SK-N-DZ (cell line): ENCODE results near the gene PBXIP1.

Experiments
- DNase-seq: peaks from one replicate; pipeline ENCODE4 v3.0.0-alpha.2; 2015; ENCODE audit warnings: low spot score

The PBXIP1 gene

DNA sequence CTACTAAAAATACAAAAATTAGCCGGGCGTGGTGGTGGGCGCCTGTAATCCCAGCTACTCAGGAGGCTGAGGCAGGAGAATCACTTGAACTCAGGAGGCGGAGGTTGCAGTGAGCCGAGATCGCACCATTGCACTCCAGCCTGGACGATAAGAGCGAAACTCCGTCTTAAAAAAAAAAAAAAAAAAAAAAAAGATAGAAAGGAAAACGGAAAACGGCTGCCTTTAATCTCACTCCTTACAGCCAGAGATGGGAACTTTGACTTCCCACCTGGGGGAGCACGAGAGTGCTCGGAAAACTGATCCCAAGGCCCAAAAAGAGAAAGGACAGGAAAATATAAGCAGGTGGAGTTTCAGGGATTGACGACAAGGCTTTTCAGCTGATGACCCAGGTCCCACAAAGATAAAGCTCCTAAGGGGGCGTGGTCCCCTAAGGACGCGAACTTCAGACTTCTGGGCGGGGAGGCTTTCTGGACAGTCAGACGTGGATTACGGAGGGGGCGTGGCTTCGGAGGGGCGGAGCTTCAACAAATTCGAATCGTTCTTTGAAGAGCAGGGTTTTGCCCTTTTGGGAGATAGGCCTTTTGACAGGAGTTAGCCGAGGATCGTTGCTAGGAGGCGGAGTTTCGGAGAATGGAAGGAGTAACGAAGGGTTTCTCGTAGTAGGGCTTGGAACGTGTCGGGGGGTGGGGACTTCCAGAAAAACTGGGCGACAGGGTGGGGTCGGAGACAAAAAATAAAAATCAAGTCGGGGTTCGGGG lies 17.6 kb upstream of the PBXIP1 start:
- DNase-seq, result peak; percentile 96

DNA sequence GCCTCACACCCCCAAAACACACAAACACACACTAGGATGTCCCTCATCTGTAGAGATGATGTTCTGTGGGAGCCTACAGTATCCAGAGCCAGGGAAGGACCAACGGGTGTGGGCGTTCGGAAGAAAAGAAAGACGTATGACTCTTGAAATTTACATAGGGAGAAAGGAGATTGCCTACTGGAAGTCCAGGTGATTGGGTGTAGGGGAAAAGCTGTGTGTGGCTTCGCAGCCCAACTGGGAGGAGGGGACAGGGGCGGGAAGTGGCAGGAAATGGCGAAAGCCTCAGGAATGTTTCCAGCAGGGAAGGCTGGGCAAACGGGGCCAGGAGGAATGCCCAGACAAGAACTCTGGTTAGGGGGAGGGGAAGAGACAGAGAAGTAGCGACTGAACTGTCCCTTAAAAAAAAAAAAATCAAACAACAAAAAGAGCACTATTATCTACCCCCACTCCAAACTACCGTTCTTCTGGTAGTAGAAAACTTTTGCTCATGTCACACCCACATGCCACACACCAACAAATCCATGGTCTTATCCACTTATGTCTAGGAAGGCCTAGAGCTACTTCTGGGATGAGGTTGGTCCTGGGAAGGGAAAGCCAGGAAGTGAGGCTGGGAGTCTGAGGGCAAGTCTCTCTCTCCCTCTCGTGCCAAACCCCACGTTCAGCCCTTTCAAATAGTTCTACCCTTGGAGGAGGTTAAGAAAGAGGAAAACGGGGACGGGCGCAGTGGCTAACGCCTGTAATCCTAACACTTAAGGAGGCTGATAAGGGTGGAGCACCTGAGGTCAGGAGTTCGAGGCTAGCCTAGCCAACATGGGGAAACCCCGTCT lies 16.8 kb upstream of the PBXIP1 start:
- no peak for DNase-seq

DNA sequence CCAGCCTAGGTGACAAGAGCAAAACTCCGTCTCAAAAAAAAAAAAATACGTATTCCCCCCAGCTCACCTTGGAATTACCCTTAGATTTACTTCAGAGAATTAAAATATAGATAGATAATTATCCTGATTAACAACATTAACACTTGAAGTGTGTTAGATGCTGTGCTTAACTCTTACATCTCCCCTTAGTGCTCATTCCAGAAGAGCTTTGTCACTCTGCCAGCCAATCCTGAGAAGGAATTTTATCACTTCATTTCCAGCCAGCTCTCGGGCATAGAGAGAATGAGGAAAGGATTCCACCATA lies 16.3 kb upstream of the PBXIP1 start:
- no peak for DNase-seq

DNA sequence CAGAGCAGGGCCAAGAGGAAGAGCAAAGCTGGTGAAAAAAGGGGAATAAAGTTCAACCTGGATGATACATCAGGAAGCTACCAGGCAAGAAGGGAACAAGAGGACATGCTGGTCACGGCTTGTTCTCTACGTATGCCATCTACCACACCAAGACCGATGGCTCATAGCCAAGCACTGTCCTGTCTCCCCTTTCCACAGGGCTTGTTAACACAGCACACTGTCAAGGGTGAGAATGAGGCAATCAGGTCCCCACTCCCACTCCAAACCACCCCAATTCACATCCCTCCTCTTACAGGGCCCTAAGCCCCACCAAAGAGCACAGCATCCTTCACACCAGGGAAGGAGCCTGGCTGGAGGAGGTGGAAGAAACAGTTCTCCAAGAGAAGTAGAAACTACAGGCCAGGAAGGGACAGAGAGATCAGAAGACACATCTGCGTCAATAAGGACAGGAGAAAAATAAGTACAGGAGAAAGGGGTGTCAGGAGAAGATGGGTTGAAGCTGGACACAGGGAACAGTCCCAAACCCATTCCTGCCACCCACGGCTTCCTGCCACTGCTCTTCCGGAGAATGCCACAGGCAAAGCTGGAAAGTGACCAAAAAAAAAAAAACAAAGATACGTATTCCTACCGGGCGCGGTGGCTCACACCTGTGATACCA lies 15.6 kb upstream of the PBXIP1 start:
- DNase-seq, result no peak

DNA sequence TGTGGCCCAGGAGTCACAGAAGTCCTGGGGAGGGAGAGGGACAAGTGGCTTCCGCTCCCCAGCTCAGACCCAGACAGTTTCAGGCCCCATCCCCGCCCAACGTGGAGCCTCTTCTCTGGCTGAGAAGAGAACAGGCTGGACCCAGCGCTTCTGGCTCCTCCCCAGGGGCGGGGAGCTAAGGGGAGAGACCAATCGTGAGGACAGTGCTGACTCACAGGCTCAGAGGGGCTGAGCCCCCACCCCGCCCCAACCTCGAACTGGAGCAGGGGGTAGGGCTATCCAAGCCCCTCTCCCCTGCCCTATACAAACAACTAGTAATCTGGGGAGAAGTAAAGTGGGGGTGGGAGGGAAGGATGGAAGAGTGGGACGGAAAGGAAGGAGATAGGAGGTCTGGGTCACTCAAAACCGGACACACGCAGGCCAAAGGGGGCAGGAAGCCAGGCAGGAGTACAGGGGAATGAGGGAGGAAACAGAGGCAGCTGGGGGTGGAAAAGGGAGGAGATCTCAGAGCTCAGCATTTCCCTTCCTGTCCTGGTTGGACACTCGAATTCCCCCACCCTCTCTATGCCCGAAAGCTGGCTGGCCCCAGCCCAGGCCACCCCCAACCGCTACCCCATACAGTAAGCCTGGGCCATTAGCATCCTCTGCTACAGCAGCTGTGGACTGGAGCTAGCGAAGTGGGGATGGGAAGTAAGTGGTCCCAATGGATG lies 14.9 kb upstream of the PBXIP1 start, which contains the start of gene SHC1:
SHC1 (minus strand) TSS at position 117 of the 710 bp plus-strand sequence. CDS start 221 bp downstream, outside the sequence.
- peak; percentile 93 for DNase-seq

DNA sequence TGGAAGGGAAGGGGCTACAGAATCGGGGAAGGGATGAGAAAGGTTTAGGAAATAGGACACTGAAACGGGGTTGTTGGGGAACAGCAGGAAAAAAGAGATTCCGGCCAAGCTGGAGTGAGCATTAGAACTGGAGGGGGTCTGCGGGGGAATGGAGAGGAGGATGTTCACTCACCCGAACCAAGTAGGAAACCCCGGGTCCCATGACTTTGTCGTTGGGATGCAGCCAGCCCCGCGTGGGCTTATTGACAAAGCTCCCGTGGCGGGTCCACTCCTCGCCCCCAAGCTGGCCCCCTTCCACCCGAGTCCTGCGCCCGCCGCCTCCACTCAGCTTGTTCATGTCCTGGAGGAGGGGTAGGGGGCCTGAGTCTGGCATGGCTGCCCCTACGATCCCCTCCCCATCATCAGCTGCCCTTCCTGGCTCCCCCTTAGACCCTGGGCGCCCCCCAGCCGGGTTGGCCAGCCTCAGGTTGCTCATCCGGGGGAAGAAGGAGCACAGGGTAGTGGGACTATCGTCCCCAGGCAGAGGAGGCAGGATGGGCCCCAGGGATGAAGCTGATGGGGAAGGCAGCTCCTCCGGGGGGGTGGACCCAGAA lies 14.1 kb upstream of the PBXIP1 start:
- DNase-seq, result no peak

DNA sequence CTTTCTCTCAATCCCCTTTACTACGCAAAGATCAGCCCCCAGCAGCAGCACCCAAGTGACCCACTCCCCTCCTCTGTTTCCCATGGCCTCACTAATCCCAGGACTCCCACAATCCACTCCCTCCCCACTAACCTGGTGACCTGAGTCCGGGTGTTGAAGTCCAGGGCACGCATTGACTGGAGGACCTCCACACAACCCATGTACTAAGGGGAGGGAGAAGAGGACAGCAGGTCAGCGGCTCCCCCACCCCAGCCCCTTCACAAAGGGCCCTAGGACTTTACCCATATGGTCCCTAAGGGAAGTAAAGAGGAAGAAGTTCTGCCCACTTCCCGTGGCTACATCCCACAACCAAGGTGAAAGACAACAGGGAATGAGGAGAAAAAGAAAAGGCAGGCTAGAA lies 13.3 kb upstream of the PBXIP1 start:
- DNase-seq, result no peak

DNA sequence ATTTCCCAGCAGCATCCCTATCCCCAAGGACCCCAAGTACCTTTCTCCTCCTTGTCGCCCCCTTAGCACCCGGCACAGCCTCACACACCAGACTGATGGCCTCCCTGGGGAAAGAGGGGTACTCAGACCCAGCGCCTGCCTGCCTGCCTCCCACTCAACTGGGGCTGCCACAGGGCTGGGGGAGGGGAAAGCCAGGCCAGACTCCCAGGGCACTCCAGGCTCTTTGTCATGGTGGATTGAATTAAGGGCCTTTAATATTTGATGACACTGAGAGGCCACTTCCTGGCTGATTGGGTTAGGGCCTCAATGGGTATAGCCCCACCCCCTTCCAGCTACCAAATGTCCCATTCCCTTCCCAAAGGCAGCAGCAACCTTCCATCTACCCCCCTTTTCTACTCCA lies 12.8 kb upstream of the PBXIP1 start:
- peak; percentile 65 for DNase-seq

DNA sequence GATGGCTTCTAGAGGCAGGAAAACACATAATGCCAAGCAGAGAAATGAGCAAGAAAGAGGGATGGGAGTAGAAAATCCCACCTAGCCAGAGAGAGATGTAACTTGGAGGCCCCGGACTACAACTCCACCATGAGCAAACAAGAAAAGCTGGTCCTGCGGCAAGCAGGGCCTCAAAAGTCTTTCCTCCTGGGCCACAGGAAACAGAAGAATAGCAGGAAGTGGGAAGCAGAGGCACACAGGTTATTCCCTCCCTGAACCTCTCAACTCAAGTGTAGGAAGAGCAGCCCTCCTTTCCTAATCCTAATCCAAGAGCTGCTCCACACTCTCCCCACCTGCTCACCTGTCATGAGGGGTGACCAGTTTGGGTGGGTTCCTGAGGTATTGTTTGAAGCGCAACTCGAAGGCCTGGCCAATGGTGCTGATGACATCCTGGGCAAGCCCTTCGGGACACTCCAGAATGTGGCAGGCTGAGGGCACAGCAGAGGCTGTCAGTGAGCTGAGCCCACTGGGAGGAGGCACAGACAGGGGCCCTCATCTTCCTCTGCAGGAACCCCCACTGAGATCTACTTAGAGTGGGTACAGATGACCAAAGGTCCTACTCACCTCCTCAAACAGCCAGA lies 11.5 kb upstream of the PBXIP1 start:
- DNase-seq, result no peak

DNA sequence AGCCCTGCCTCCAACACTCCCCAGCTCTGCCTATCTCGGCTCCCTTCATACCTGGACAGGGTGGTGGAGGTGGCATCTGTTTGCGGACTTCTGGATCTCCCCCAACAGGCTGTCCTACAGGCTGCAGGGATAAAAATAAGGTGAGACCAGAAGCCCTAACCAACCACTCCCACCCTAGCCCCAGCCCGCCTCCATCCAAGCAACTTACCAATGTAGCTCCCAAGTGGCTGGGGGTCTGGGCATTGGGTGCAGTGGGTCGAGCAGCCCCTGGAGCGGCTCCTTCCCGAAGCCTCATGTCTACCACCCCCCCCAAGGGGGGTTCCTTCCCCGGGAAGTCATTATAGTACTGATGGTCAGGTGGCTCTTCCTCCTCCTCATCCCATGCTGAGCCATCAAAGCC lies 10.2 kb upstream of the PBXIP1 start:
- DNase-seq, result no peak

DNA sequence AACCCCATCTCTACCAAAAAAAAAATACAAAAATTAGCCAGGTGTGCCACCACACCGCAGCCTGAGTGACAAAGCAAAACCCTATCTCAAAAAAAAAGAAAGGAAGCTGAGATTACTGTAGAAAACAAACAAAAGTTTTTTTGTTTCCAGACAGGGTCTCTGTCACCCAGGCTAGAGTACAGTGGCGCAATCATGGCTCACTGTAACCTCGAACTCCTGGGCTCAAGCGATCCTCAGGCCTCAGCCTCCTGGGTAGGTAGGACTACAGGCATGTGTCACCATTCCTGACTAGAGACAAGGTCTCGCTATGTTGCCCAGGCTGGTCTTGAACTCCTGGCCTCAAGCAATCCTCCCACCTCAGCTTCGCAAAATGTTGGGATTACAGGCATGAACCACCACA lies 8.5 kb upstream of the PBXIP1 start:
- no peak for DNase-seq

DNA sequence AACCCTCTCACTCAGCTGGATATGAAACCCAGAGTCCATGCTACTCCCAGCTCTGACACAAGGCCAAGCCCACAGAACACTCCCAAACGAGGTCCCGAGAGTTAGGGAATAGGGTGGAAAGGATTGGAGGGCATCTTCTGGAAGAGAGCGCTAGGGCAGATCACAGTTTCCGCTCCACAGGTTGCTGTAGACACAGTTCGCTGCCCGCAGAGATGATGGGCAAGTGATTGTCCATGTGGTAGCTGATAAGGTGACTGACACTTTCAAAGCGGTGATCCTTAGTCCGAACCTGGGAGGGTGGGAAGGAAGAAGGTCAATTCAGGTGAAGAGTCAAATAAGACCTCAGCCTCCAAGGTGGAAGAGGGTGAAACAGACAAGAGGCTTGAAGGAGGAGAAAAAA lies 7.7 kb upstream of the PBXIP1 start:
- DNase-seq, result no peak

DNA sequence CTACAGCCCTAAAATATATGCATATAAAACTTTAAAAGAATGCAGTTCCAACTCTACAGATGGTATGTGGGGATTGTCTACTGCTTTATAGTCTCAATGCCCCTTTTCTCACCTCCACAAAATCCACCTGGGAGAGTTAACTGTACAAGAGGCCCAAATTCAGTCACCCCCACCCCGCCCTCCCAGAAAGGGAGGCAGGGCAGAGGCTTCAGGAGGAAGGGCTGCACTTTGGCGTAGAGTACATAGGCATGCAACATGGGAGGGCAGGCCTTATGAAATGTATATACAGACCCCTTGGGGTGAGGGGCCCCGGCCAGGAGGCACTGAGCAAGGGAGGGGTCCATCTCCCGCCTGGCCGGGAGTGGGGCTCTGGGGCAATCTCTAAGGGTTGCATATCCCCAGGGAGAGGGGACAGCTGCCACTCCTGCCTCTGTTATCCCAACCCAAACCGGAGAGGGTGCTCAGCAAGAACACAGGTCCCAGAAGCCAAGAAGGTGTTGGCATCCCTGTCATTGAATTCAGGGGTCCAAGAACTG lies 7.0 kb upstream of the PBXIP1 start:
- DNase-seq, result no peak

DNA sequence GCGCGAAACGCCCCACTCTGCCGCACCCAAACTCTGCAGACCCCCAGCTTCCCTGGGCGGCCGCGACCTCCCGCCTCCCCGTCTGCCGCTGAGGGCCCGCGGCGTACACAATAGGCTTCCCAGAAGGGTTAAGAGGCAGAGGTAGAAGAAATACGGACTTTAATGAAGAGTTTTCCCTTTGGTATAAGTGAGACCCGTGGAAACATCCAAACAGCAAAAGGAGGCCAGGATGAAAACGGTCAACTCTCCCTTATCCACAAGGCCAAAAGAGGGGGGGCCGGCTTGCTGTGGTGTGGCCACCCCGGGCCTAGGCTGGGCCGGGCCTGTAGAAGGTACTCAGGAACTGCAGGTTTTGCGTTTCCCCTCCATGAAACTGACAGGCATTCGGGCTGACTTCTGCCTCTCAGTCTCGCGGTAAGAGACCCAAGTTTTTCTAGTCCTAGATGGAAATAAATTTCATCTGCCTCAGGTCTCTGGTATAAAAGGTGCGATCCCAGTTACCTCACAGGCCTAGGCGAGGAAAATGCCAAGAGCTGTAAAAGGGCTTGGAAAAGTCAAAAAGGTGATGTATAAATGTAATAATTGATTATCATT lies 6.4 kb upstream of the PBXIP1 start:
- DNase-seq, result no peak

DNA sequence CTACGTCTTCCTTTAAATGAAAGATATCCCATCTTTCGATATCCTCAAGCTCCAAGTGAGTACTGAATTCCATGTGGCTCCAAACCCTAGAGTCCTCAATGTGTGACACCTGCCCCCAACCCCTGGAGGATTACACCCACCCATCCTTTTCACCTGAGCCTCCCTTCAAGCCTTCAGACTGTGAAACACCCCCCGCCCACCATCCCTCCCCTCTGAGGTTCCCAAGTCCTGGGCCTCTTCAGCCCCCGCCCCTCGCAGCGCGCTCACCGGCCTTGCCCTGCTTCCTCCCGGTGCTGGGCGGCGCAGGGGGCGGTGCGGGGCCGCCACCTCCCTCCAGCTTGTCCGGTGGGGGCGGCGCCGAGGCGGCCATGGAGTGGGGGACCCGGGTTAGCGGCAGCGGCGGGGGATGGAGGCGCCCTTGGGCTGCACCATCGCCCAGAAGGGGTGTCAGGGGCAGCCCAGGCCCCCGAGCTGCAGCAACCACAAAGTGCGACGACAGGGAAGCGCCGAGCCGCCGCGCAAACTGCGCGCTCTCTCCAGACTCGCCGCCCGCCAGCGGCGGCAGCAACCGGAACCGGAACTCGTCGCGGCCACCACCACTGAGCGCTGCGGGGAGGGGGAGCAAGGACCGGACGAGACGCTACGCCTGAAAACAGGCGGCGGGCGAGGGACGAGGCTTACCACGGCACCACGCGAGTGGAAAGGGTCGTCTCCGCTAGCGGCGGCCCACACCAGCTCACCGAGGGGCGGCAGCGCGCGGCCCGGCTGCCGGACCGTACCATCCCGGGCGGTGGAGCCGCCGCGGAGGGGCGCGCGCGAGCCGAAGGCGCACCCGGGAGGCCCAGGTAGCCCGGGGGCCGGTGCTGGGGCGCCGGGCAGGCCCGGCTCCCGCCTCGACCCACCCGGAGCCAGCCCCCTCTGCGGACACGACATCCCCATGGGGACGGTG lies 5.6 kb upstream of the PBXIP1 start, which contains the start of gene PYGO2:
PYGO2 (minus strand) TSS at position 576 of the 949 bp plus-strand sequence; CDS start at position 370, 206 bp downstream.
- peak; percentile 86 for DNase-seq

DNA sequence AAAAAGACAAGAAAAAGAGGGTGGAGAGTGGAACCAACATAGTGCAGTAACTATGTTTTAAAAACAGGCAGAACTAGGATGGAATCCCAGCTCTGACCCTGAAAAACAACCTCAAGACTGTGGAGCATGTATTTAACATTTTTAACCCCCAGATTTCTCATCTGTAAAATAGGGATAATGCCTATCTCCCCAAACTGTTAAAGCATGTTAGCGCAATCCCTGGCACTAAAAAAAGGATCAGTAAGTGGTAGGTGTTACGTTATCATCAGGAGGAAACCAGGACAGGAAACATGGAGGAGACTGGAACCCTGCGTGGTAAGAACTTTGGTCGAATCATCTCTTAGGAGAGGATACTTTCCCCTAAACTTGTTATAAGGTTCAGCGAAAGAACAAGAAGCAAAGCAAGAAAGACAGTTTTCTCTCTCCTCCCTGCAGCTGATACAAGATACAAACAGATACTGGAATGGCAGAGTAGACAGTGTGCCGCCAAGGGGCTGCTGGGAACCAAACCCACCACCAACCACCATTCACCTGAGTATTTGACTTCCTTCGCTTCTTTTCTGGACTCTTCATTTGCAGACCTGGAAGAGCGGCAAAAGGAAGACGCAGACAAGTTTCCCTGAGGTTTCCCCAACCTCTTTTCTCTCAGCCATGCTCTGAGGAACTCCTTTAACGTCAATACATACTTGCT lies 4.7 kb upstream of the PBXIP1 start:
- DNase-seq, result no peak

DNA sequence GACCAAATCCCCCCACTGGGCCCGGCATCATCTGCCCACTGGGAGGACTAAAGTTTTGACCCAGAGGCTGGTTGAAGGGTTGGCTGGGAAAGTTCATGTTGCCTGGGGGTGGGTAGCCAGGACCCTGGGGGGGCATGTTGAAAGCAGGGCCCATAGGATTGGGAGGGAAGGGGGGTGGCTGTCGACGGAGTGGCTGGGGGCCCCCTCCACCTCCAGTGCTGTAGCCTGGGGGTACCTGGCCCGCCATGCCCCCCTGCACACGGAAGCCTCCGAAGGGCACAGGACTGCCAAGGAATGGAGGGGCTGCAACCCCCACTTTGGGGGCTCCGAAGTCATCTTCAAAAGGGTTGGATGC lies 3.5 kb upstream of the PBXIP1 start:
- DNase-seq, result no peak

DNA sequence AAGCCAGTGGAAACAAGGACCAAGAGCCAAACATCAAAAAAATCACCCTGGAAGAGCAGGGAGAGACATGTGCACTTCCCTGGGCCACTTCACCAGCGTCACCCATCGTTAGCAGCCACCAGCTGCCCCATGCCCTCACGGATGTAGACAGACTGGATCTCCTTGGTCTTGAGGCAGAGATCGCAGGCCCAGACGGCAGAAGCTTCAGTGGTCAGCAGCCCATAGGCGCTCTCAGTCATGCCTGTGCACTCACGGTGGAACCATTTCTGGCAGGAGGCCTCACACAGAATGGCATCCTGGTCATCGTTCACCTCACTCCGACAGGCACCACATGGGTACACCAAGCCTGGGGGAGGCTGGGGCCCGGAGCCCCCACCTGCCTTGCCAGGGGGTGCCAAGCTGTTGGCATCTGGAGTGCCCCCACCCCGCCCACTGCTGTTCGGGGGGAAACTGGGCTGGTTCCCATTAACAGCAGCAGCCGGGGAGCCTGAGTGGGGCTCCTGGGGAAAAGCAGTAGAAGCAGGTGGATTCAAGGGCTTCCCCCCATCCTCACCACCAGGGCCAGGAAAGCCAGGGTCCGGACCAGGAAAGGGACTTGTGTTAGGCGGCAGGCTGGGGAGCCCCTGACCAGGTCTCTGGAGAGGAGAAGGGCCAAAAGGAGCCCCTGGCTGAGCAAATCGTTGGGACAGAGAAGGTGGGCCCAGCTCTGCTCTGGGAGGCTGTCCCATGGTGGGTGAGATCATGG lies 3.0 kb upstream of the PBXIP1 start:
- no peak for DNase-seq
